ENCODE data around the gene RNF217. TPM values are rescaled to one million over a fixed set of nuclear protein-coding genes. Genes with fewer than 3 reads are reported as not detected.
"Not testable (repeated sequence)": the region's sequence is repeated elsewhere in the genome, so short reads cannot be mapped to it uniquely, and the experiment has no call there.

Gene RNF217
- total RNA-seq = 8.9 and 15.2 TPM in 2 replicates

GRCh38 chr6:124961777-124962638 is at the start of gene RNF217:
TSS of gene RNF217 (plus strand) at chr6:124962437. CDS start at chr6:124962545, 108 bp downstream.
- DNase-seq (ENCODE audit: extremely low read depth, low read depth, low spot score) = no peak

- no peak for DNase-seq (ENCODE audit: extremely low read depth, low read depth, low spot score)
Observed at GRCh38 chr6:124913056-124913455, 49.2 kb upstream of the RNF217 start.

- no peak for DNase-seq (ENCODE audit: extremely low read depth, low read depth, low spot score)
Observed at GRCh38 chr6:124917769-124918168, 44.5 kb upstream of the RNF217 start.

GRCh38 chr6:124919703-124920102 is 42.5 kb upstream of the RNF217 start:
- DNase-seq (ENCODE audit: extremely low read depth, low read depth, low spot score) = not testable (repeated sequence)

- no peak for DNase-seq (ENCODE audit: extremely low read depth, low read depth, low spot score)
Observed at GRCh38 chr6:124924333-124924759, 37.9 kb upstream of the RNF217 start.

- no peak for DNase-seq (ENCODE audit: extremely low read depth, low read depth, low spot score)
Observed at GRCh38 chr6:124926435-124926834, 35.8 kb upstream of the RNF217 start.

GRCh38 chr6:124927806-124928205 is 34.4 kb upstream of the RNF217 start:
- no peak for DNase-seq (ENCODE audit: extremely low read depth, low read depth, low spot score)

GRCh38 chr6:124928851-124929250 is 33.4 kb upstream of the RNF217 start:
- DNase-seq (ENCODE audit: extremely low read depth, low read depth, low spot score) = no peak

- no peak for DNase-seq (ENCODE audit: extremely low read depth, low read depth, low spot score)
Observed at GRCh38 chr6:124937645-124938044, 24.6 kb upstream of the RNF217 start.

- DNase-seq (ENCODE audit: extremely low read depth, low read depth, low spot score) = no peak
Observed at GRCh38 chr6:124941259-124941658, 21.0 kb upstream of the RNF217 start.

GRCh38 chr6:124943658-124944057 is 18.6 kb upstream of the RNF217 start:
- DNase-seq (ENCODE audit: extremely low read depth, low read depth, low spot score) = no peak

GRCh38 chr6:124947971-124948451 is 14.2 kb upstream of the RNF217 start:
- no peak for DNase-seq (ENCODE audit: extremely low read depth, low read depth, low spot score)

- DNase-seq (ENCODE audit: extremely low read depth, low read depth, low spot score) = no peak
Observed at GRCh38 chr6:124949706-124950105, 12.5 kb upstream of the RNF217 start.

GRCh38 chr6:124953808-124954207 is 8.4 kb upstream of the RNF217 start:
- no peak for DNase-seq (ENCODE audit: extremely low read depth, low read depth, low spot score)

- DNase-seq (ENCODE audit: extremely low read depth, low read depth, low spot score) = no peak
Observed at GRCh38 chr6:124955108-124955856, 7.0 kb upstream of the RNF217 start.

GRCh38 chr6:124956018-124956417 is 6.2 kb upstream of the RNF217 start:
- no peak for DNase-seq (ENCODE audit: extremely low read depth, low read depth, low spot score)

- DNase-seq (ENCODE audit: extremely low read depth, low read depth, low spot score) = no peak
Observed at GRCh38 chr6:124958149-124958548, 4.1 kb upstream of the RNF217 start.

- DNase-seq (ENCODE audit: extremely low read depth, low read depth, low spot score) = no peak
Observed at GRCh38 chr6:124958759-124959354, 3.4 kb upstream of the RNF217 start.

GRCh38 chr6:124960757-124961463 is 1.3 kb upstream of the RNF217 start:
- DNase-seq (ENCODE audit: extremely low read depth, low read depth, low spot score) = no peak

- no peak for DNase-seq (ENCODE audit: extremely low read depth, low read depth, low spot score)
Observed at GRCh38 chr6:124961464-124961776, 817 bp upstream of the RNF217 start.
